Loucy (cell line): Measurements from ENCODE around the gene LONRF3.
"Not testable (repeated sequence)": the region's sequence is repeated elsewhere in the genome, so short reads cannot be mapped to it uniquely, and the experiment has no call there.

ENCODE experiments used
- CTCF ChIP-seq: fragments of 200-600 bp; sonication (generic); conservative IDR thresholded peaks from 2 replicates; pipeline ENCODE4 v1.5.1; 2014; ENCODE audit warnings: mild to moderate bottlenecking, antibody characterized with exemption, low read length
- EZH2phosphoT487 ChIP-seq: fragments of 200-600 bp; IDR thresholded peaks from 2 replicates; pipeline ENCODE4 v1.6.1; 2018; ENCODE audit warnings: antibody characterized with exemption, mild to moderate bottlenecking, moderate library complexity, borderline replicate concordance

- not testable (repeated sequence) for TF ChIP-seq CTCF, EZH2phosphoT487
Measured at GRCh38 chrX:119029656-119030055, 55.2 kb downstream of the LONRF3 start.
